ENCODE data around the gene SYNE2.
"Not testable (repeated sequence)": the region's sequence is repeated elsewhere in the genome, so short reads cannot be mapped to it uniquely, and the experiment has no call there.

Gene SYNE2

DNA sequence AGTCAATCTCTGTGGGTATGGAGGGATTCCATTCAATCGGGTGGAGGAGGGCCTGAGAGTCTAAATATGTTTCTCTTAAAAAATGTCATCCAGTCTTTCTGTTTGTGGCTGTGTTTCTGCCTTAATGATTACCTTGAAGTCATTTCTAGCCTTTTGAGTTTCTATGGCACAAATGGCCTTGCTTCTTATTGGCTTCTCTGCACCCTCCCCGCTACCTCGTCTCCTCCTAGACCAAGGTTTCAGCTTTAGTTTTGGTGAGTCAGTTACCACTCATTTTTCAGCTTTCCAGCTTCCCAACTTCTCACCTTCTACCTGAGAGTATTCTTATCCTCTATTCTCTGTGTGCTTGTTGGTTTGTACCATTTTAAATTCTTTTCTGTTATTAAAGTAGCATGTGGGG is 159.2 kb downstream of the SYNE2 start:
- no peak for DNase-seq (ENCODE audit: low read depth in 2 of 2)

DNA sequence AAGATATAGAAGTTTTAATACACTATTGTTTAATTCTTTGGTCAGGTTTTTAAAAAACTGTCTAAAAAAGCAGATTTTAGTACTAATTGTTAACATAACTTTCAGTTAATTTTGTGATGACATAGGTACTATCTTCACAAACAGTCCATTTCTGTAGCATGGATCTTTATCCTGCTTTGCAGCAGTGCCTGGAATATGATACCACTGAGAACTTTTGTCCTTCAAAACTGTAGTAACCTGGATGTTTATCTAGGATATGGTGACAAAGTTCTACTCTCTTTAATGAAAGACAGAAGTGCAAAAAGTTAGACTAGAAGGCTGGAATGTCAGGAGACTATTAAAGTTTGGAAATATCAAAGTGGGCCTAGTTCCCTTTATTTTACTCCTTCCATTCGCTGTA is 159.9 kb downstream of the SYNE2 start:
- no peak for DNase-seq (ENCODE audit: low read depth in 2 of 2)

DNA sequence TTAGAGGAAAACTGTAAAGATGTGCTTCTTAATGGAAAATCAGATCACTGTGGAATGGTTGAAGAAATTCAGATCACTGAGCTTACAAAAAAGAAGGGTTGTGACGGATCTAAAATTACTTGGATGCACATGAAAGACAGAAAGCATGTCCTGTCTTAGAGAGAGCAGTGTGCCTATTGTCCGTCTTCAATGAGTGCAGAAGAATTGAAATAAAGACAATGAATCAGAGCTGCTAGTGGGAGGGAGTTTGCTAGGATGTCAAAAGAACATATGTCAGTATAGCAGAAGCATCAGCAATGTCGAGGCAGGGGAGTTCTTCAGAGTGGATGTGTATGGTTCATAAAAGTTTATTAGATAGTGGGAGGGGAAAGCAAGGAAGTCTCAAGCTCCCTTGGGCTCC is 172.7 kb downstream of the SYNE2 start:
- no peak for DNase-seq (ENCODE audit: low read depth in 2 of 2)

DNA sequence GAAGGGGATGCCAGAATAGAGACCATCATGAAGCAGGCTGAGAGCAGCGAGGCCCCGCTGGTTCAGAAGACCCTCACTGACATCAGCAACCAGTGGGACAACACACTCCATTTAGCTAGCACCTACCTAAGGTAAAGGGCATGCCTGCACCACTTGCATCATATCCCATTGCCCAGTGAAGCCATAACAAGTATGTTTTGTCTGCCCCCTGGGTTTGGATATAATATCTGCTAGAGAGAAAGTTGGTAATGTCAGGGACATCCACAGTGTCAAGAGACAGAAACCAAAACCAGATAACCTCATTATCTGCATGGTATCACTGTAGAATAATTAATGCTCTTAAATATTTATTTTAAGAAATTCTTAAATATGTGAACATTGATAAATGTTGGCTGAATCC is 173.8 kb downstream of the SYNE2 start:
- DNase-seq (ENCODE audit: low read depth in 2 of 2): no peak

DNA sequence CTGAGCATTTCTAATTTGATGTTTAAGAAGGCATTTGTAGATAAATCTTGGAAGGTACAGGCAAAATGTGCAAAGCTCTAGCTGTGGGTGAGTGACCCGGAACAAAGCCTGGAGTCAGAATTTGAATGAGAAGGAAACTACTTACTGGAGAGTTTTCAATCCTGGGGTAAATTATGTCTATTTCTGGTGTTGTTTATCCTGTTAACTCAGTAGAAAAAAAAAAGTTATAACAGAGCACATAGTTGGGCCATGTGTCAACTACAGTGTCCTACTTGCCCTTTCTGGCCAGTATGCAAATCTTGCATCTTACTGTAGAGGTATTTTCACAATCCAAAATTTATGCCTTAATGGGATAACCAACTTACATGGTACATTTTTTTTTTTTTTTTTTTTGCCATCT is 182.3 kb downstream of the SYNE2 start:
- no peak for DNase-seq (ENCODE audit: low read depth in 2 of 2)

DNA sequence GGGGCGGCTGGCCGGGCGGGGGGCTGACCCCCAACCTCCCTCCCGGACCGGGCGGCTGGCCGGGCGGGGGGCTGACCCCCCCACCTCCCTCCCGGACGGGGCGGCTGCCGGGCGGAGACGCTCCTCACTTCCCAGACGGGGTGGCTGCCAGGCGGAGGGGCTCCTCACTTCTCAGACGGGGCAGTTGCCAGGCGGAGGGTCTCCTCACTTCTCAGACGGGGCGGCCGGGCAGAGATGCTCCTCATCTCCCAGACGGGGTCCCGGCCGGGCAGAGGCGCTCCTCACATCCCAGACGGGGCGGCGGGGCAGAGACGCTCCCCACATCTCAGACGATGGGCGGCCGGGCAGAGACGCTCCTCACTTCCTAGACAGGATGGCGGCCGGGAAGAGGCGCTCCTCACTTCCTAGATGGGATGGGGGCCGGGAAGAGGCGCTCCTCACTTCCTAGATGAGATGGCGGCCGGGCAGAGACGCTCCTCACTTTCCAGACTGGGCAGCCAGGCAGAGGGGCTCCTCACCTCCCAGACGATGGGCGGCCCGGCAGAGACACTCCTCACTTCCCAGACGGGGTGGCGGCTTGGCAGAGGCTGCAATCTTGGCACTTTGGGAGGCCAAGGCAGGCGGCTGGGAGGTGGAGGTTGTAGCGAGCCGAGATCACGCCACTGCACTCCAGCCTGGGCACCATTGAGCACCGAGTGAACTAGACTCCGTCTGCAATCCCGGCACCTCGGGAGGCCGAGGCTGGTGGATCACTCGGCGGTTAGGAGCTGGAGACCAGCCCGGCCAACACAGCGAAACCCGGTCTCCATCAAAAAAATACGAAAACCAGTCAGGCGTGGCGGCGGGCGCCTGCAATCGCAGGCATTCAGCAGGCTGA is 185.3 kb downstream of the SYNE2 start:
- DNase-seq (ENCODE audit: low read depth in 2 of 2): not testable (repeated sequence)

DNA sequence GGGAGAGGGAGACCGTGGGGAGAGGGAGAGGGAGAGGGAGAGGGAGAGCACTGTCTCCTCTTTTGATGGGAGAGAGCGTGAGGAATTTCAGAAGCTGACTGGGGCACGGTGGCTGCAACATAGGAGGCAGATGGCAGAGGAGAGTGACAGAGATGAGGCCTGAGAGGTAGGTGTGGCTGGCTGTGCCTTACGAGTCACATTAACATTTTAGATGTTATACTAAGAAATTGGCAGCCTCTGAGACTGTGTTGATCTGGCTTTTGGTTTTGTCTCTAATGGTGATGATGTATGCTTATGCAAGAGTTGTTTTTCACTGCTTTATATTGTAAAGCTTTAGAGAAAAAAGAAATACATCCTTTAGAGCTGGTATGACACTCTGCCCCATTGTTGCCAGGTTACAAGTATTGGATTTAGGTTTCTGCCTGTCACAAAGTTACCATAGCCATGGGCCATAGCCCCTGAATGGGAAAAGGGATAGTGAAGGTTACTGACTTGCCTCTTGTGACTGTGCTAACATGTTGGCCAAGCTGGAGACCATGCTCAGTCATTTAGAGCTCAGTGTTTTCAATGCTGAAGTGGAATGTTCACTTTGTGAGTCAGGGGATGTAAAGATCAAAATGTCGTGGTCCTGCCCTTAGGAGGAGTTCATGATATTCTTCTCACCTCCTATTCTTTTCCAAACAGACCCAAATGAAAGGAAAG is 186.2 kb downstream of the SYNE2 start:
- DNase-seq (ENCODE audit: low read depth in 2 of 2): no peak

DNA sequence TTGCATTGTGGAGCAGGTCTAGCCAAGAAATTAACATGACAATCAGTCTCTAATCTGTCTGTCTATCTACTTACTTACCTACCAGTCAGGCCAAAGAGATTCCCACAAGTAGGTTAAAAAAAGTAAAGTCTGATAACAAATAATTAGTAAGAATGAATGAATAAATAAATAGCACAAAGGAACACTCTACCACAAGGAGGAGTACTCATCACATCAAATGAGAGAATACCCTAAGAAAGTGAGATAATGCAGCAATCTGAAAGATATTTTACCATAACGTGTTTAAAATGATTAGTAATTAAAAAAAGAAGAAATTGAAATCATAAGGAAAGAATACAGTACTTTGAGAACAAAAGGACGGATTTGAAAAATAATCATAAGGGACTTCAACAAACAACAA is 187.2 kb downstream of the SYNE2 start:
- no peak for DNase-seq (ENCODE audit: low read depth in 2 of 2)

DNA sequence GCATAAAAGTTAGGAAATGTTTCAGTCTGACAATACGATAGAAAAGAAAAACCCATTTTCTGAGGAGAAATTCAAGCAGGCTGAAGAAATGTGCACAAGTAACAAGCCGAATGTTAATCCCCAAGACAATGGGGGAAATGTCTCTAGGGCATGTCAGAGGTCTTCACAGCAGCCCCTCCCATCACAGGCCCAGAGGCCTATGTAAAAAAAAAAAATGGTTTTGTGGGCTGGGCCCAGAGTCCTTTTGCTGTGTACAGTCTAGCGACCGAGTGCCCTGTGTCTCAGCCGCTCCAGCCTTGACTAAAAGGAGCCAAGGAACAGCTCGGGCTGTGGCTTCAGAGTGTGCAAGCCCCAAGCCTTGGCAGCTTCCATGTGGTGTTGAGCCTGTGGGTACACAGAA is 190.5 kb downstream of the SYNE2 start:
- not testable (repeated sequence) for DNase-seq (ENCODE audit: low read depth in 2 of 2)

DNA sequence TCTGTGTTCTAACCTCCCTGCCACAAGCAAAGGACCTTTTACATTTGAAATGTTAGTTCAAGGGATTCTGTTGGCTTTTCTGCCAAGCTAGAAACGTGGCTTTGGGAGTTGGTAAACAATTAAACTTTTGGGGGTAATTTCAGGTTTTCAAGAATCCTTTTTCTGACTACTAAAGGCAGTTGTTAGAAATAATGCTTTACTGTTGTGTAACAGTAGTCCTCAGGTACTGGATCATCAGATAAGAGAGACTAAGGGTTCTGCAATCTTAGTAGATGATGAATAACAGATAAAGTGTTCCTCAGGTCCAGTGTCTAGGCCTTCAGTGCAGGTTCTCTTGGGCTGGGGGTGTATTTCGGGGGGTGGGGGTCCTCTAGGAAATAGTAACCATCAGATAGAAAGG is 192.3 kb downstream of the SYNE2 start:
- DNase-seq (ENCODE audit: low read depth in 2 of 2): no peak

DNA sequence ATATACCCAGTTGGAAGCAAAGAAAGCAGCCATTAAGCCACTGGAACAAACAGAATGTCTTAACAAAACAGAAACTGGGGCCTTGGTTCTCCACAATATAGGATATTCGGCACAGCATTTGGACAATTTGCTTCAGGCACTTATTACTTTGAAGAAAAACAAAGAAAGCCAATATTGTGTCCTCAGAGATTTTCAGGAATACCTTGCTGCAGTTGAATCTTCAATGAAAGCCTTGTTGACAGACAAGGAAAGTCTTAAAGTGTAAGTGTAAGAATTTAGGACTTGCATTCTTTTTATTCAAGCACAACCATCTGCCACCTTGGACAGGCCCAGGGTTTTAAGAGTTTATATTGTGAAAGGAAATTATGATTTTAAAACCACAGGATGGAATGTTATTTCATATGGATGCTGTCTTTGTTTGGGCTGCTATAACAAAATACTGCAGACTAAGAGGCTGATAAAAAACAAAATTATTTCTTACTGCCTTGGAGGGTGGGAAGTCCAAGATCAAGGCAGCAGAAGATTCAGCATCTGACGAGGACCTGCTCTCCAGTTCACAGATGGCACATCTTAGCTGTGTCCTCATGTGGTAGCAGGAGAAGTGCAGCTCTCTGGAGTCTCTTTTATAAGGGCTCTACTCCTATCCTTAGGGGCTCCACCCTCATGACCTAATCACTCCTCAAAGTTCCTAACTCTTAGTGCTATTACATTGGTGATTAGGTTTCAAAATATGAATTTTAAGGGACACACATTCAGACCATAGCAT is 197.0 kb downstream of the SYNE2 start:
- no peak for DNase-seq (ENCODE audit: low read depth in 2 of 2)

DNA sequence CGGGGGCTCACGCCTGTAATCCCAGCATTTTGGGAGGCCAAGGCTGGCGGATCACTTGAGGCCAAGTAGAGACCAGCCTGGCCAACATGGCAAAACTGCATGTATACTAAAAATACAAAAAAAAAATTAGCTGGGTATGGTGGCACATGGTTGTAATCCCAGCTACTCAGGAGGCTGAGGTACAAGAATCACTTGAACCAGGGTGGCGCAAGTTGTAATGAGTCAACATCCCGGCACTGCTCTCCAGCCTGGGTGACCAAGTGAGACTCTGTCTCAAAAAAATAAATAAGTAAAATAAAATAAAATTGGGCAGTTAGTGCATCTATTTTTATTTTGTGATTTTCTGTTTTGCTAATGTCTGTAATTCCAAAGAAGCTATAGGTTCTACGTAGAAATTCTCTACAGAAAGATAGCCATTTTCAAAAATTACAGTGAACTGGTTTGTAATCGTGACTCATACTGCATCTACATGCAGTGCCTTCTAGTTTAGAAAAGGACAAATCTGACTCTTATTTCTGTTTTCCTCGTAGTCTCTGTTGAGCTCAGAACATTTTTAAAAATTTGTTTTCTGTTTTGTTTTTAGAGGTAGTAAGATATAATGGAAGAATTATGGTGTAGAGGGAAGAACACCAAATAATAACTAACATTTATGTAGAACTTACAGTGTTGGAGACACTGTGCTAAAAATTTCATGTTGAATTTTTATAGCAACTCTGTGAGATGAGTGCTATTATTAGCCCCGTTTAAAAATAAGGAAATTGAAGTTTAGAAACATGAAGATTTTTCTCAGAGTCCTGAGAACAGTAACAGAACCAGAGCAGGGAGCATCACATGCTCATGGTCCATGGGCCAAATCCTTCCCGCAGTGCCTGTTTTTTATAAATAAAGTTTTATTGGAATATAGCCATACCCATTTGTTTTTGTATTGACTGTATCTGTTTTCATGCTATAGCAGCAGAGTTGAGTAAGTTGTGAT is 201.2 kb downstream of the SYNE2 start:
- DNase-seq (ENCODE audit: low read depth in 2 of 2): no peak

DNA sequence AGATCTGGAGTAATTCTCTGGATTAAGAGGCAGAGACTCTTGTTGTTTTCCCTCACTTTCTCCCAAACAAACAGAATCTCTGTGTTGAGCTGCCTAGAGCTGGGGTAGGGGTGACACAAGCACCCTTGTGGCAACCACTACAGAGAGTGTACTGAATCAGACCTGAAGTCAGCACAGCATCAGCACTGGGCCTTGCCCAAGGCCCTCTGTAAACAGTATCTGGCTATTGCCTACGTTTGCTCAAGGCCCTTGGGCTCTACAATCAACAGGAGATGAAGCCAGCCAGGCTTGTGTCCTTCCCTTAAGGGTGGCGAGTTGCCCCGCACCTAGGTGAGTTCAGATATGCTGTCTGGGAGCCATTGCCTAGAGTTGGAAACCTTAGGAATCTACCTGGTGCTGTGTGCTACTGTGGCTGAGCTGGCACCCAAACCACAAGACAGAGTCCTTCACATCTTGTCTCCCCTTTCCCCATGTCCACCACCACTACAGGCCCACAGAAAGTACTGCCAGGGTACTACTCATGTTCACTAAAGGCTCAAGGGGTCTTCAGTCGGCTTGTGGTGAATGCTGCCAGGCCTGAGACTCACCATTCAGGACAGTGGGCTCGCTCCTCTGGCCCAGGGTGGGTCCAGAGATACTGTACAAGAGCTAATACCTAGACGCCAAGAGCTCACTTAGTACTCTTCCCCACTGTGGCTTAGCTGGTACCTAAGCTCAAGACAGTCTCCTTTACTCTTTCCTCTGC is 206.8 kb downstream of the SYNE2 start:
- DNase-seq (ENCODE audit: low read depth in 2 of 2): no peak

DNA sequence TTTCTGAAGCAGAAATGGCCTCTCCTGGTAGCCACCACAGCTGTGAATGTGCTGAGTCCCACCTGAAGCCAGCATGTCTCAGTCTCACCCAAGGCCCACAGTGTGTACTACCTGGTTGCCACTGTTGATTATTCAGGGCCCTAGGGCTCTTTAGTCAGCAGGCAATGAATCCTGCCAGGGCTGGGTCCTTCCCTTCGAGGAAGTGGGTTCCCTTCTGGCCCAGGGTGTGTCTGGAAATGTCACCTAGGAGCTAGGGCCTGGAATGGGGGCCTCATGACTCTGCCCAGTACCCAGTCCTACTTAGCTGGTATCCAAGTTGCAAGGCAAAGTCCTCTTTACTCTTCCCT is 207.4 kb downstream of the SYNE2 start:
- DNase-seq (ENCODE audit: low read depth in 2 of 2): no peak

DNA sequence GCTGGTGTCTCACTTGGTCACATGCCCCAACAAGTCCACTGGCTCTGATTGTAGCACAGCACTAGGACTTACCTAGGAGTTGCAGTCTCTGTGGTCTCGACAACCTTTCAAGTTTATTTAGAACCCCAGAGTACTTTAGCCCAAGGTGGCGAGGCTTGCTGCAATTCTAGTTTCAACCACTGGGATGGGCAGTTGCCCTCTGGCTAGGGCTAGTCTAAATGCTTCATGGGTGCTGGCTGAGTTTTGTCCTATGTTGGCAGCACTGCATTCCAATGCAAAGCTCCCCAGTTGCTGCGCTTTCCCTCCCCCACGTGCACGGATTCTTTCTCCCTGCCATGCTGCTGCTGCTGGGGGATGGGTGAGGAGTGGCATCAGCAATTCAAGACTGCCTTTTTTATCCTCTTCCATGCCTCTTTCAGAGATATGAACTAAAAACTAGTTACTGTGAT is 207.9 kb downstream of the SYNE2 start:
- DNase-seq (ENCODE audit: low read depth in 2 of 2): no peak

DNA sequence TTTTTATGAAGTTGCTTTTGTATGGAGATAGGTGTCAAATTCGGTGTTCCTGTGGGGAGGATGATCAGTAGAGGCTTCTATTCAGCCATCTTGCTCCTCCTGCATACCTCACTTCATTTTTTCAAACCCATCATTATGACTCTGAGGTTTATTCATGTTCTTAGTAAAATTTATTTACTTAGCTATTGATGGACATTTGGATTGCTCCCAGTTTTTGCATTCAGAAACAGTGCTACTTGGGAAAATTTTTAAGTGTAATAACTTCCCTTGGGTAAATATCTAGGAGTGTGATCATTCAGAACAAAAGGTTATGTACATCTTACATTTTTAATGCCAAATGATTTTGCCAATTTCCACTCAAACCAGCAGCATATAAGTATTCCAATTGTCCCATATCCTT is 208.3 kb downstream of the SYNE2 start:
- no peak for DNase-seq (ENCODE audit: low read depth in 2 of 2)

DNA sequence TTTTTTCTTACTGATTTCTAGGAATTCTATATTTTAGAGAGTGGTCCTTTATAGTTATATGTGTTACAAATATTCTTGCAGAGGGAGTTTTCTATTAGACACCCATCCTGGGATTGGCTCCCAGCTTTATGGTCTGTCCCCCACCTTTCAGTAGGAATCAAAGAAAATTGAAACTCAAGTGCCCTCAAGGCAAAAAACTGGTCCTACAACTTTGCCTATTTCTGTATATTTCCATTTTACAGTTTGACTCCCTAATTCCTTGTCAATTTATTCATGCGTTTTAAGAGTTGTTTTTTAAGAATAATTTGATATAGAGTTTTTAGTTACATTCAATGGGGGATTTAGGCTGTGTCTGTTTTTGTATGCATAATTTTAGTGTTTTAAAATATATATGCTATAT is 208.9 kb downstream of the SYNE2 start:
- DNase-seq (ENCODE audit: low read depth in 2 of 2): no peak

DNA sequence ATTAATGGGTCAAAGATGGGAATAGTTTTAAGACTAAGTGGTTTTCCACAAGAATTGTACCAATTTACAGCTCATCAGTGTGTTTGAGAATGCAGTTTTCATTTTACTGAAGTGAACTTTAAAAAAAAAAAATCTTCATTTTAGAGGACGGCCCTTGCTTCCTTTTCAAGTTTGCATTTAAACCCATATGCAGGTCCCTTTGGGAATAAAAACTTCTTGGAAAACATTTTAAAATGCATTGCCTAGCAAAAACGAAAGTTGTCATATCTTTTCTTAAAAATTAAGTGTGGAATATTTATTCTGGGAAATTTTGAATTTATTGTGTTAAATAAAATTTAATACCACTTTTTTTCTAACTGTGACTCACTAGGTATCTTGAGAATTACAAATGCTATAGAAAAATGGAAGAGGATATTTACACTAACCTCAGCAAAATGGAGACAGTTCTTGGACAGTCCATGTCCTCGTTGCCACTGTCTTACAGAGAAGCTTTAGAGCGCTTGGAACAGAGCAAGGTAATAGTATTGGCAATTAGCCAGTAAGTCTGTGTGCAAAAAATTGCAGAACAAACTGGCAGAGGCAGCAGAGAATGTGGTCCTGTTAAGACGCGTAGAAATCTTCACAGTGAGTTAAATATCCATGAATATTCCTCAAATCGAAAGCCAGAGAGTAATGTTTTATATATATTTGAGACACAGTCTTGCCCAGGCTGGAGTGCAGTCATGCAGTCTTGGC is 209.7 kb downstream of the SYNE2 start:
- DNase-seq (ENCODE audit: low read depth in 2 of 2): no peak

DNA sequence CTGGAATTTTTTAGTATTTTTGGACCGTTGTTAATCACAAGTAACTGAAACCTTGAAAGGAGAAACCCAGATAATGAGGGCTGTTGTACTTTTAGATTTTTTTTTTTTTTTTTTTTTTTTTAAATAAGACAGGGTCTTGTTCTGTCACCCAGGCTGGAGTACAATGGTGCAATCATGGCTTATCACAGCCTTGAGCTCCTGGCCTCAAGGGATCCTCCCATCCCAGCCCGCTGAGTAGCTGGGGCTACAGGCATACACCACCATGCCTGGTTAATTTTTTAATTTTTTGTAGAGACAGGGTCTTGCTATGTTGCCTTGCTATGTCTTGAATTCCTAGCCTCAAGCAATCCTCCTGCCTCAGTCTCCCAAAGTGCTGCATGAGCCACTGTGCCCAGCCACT is 211.6 kb downstream of the SYNE2 start:
- no peak for DNase-seq (ENCODE audit: low read depth in 2 of 2)
